GM18909 (cell line): Measurements from ENCODE around the gene PGK1.

ENCODE experiments used
- ATAC-seq: cut with Tn5 transposase; IDR thresholded peaks from one replicate; pipeline ENCODE4 v1.9.1; 2021; ENCODE audit warnings: mild to moderate bottlenecking; ENCODE audit not compliant: unreplicated experiment, poor library complexity

Gene PGK1

DNA sequence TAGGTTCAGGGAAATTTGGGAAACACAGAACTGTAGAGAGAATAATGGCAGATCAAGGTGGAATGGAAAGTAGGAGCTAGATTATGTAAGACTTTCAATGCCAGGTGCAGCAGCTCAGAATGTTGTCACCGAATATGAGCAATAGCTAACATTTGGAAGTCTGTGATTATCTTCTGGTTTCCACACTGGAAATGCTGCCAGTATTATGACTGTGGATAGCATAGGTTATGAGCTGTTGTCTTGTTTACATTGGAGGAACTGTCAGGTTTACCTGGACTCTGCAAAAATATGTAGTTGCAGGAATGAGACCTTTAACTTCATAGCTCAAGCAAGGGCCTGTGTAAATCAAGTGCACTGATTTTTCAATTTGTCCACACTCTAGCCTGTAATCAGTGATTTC, 61.4 kb downstream of the PGK1 start:
- ATAC-seq = no peak

DNA sequence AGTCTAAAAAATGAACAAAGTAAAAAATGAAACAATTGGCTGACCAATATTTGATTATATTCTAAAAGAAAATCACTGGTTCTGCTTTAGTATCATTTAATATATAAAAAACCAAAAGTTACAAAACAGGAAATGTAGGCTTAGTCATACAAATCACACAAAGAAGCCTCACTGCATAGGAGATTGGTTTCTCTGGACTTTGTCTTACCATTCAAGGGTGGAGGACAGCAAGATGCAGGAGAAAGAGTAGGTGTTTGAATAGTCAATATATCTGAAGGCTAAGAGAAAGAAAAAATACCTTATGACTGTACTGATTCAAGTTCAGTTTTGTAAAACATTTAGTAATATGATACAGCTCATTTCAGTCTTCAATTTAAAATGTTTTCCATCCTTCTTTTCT, 64.0 kb downstream of the PGK1 start:
- no peak for ATAC-seq
